Tibial artery (tissue), 4 donors: ENCODE measurements around the gene TRIM71.

ENCODE experiments used
- DNase-seq, 2 donors: peaks; one replicate each; pipeline ENCODE4 v3.0.0-alpha.2; 2019
- H3K27ac ChIP-seq, 2 donors: fragments of 200-600 bp; sonication (generic) in 1 of 2; 1 replicate in 1 of 2; 2 replicates in 1 of 2; pipeline ENCODE4 v1.5.1; 2018 to 2019; ENCODE audit warnings: mild to moderate bottlenecking in 1 of 2
- H3K27me3 ChIP-seq, 2 donors: fragments of 200-600 bp; sonication (generic) in 1 of 2; one replicate each; pipeline versions ENCODE4 v1.5.1 to v1.6.0; 2016 to 2019
- H3K36me3 ChIP-seq, 3 donors: fragments of 200-600 bp; sonication (generic) in 2 of 3; one replicate each; pipeline ENCODE4 v1.5.1; 2016 to 2019; ENCODE audit warnings: mild to moderate bottlenecking in 2 of 3
- H3K4me1 ChIP-seq, 4 donors: fragments of 200-600 bp; sonication (generic) in 2 of 4; 1 replicate in 3 of 4; 2 replicates in 1 of 4; pipeline ENCODE4 v1.5.1; 2016 to 2019
- H3K4me3 ChIP-seq, 2 donors: fragments of 200-600 bp; sonication (generic) in 1 of 2; 1 replicate in 1 of 2; 2 replicates in 1 of 2; pipeline ENCODE4 v1.5.1; 2018 to 2019; ENCODE audit warnings: mild to moderate bottlenecking in 2 of 2
- H3K9me3 ChIP-seq, 3 donors: fragments of 200-600 bp; sonication (generic) in 1 of 3; one replicate each; pipeline ENCODE4 v1.5.1; 2016 to 2019
- CTCF ChIP-seq, 2 experiments: fragments of 200-600 bp in 1 of 2; fragments of 450-650 bp in 1 of 2; IDR thresholded peaks; one replicate each; pipeline ENCODE4 v1.5.1; 2017 to 2019; ENCODE audit warnings: antibody characterized with exemption in 2 of 2, mild to moderate bottlenecking in 1 of 2, moderate library complexity in 1 of 2
- intact Hi-C: fragments of 100-400 bp; cut with DNase I; formaldehyde crosslinking; loops from one replicate; pipeline ENCODE4 v1.15.0; 2023; ENCODE audit warnings: low total_unique reads

Gene TRIM71

GRCh38 chr3:32855350-32855953 is 37.7 kb downstream of the TRIM71 start:
- no peaks in the 10 kb centered on the region for H3K4me1 ChIP-seq
- no peak overlapping the region for H3K27ac ChIP-seq
- H3K4me3 ChIP-seq: no peak overlapping the region
- peaks cover 0 to 11% of the 10 kb centered on the region in 2 donors for H3K27me3 ChIP-seq
- TF ChIP-seq CTCF (IDR thresholded peaks at IDR 0.05): no peak
- no peak for DNase-seq
- no peaks in the 10 kb centered on the region for H3K9me3 ChIP-seq
- no peaks in the 10 kb centered on the region for H3K36me3 ChIP-seq
- intact Hi-C loops: no loop called here

GRCh38 chr3:32856355-32856889 is 38.6 kb downstream of the TRIM71 start:
- intact Hi-C loops: no loop called here
- no peaks in the 10 kb centered on the region for H3K4me1 ChIP-seq
- no peaks in the 10 kb centered on the region for H3K9me3 ChIP-seq
- DNase-seq: no peak
- no peaks in the 10 kb centered on the region for H3K36me3 ChIP-seq
- no peak for TF ChIP-seq CTCF (IDR thresholded peaks at IDR 0.05)
- peaks cover 0 to 10% of the 10 kb centered on the region in 2 donors for H3K27me3 ChIP-seq
- H3K4me3 ChIP-seq: no peak overlapping the region
- no peak overlapping the region for H3K27ac ChIP-seq

GRCh38 chr3:32856901-32857507 is 39.2 kb downstream of the TRIM71 start:
- peaks cover 0 to 7% of the 10 kb centered on the region in 2 donors for H3K27me3 ChIP-seq
- H3K4me3 ChIP-seq: no peak overlapping the region
- TF ChIP-seq CTCF (IDR thresholded peaks at IDR 0.05): no peak
- H3K4me1 ChIP-seq: no peaks in the 10 kb centered on the region
- DNase-seq: no peak
- intact Hi-C loops: no loop called here
- no peaks in the 10 kb centered on the region for H3K9me3 ChIP-seq
- H3K27ac ChIP-seq: no peak overlapping the region
- no peaks in the 10 kb centered on the region for H3K36me3 ChIP-seq

GRCh38 chr3:32857921-32858320 is 40.1 kb downstream of the TRIM71 start:
- H3K27ac ChIP-seq: no peak overlapping the region
- H3K4me3 ChIP-seq: no peak overlapping the region
- TF ChIP-seq CTCF (IDR thresholded peaks at IDR 0.05): no peak
- H3K36me3 ChIP-seq: no peaks in the 10 kb centered on the region
- H3K27me3 ChIP-seq: peaks cover 0 to 3% of the 10 kb centered on the region in 2 donors
- H3K4me1 ChIP-seq: no peaks in the 10 kb centered on the region
- DNase-seq: no peak
- H3K9me3 ChIP-seq: no peaks in the 10 kb centered on the region
- intact Hi-C loops: no loop called here

GRCh38 chr3:32859604-32860237 is 41.9 kb downstream of the TRIM71 start:
- no peak for TF ChIP-seq CTCF (IDR thresholded peaks at IDR 0.05)
- intact Hi-C loops: no loop called here
- Histone ChIP-seq H3K27me3 (peaks cover 0 to 3% of the 10 kb centered on the region in 2 donors), H3K4me3 (no peak overlapping the region), H3K4me1 (no peaks in the 10 kb centered on the region), H3K9me3 (no peaks in the 10 kb centered on the region), H3K27ac (no peak overlapping the region), H3K36me3 (no peaks in the 10 kb centered on the region)
- no peak for DNase-seq
